ENCODE measurements around the gene MINDY4. TPM values are rescaled to one million over a fixed set of nuclear protein-coding genes. Genes with fewer than 3 reads are reported as not detected.

The MINDY4 gene
- total RNA-seq, 2 donors from 2014 or later: 5.4 to 8.8 TPM

GRCh38 chr7:30863706-30864035 is 92.5 kb downstream of the MINDY4 start:
- no peak for DNase-seq (ENCODE audit: low spot score)
- Histone ChIP-seq H3K9me3 (no peaks in the 10 kb centered on the region), H3K27me3 (no peaks in the 10 kb centered on the region), H3K27ac (peak overlapping the region in 1 of 2 donors; percentile 16), H3K4me1 (peaks cover 0 to 58% of the 10 kb centered on the region in 2 donors), H3K36me3 (no peaks in the 10 kb centered on the region), H3K4me3 (no peak overlapping the region)
- no peak for TF ChIP-seq CTCF (IDR thresholded peaks at IDR 0.05)

GRCh38 chr7:30864101-30864500 is 92.9 kb downstream of the MINDY4 start:
- TF ChIP-seq CTCF (IDR thresholded peaks at IDR 0.05): no peak
- Histone ChIP-seq H3K27ac (no peak overlapping the region), H3K27me3 (no peaks in the 10 kb centered on the region), H3K9me3 (no peaks in the 10 kb centered on the region), H3K4me3 (no peak overlapping the region), H3K36me3 (no peaks in the 10 kb centered on the region), H3K4me1 (peaks cover 0 to 61% of the 10 kb centered on the region in 2 donors)
- DNase-seq (ENCODE audit: low spot score): no peak

GRCh38 chr7:30865076-30865475 is 93.9 kb downstream of the MINDY4 start:
- Histone ChIP-seq H3K36me3 (no peaks in the 10 kb centered on the region), H3K27me3 (no peaks in the 10 kb centered on the region), H3K4me3 (no peak overlapping the region), H3K9me3 (no peaks in the 10 kb centered on the region), H3K4me1 (peaks cover 0 to 66% of the 10 kb centered on the region in 2 donors), H3K27ac (no peak overlapping the region)
- no peak for TF ChIP-seq CTCF (IDR thresholded peaks at IDR 0.05)
- no peak for DNase-seq (ENCODE audit: low spot score)

GRCh38 chr7:30865821-30866220 is 94.6 kb downstream of the MINDY4 start:
- Histone ChIP-seq H3K27ac (no peak overlapping the region), H3K4me3 (no peak overlapping the region), H3K36me3 (no peaks in the 10 kb centered on the region), H3K4me1 (peaks cover 0 to 69% of the 10 kb centered on the region in 2 donors), H3K9me3 (no peaks in the 10 kb centered on the region), H3K27me3 (no peaks in the 10 kb centered on the region)
- no peak for DNase-seq (ENCODE audit: low spot score)
- TF ChIP-seq CTCF (IDR thresholded peaks at IDR 0.05): no peak

GRCh38 chr7:30866939-30867338 is 95.7 kb downstream of the MINDY4 start:
- Histone ChIP-seq H3K9me3 (no peaks in the 10 kb centered on the region), H3K4me1 (peaks cover 0 to 70% of the 10 kb centered on the region in 2 donors), H3K36me3 (peaks cover under 1% of the 10 kb centered on the region), H3K27me3 (no peaks in the 10 kb centered on the region), H3K27ac (no peak overlapping the region), H3K4me3 (no peak overlapping the region)
- TF ChIP-seq CTCF (IDR thresholded peaks at IDR 0.05): no peak
- DNase-seq (ENCODE audit: low spot score): no peak

- no peak for TF ChIP-seq CTCF (IDR thresholded peaks at IDR 0.05)
- Histone ChIP-seq H3K9me3 (no peaks in the 10 kb centered on the region), H3K4me3 (no peak overlapping the region), H3K36me3 (peaks cover 6% of the 10 kb centered on the region), H3K27ac (no peak overlapping the region), H3K4me1 (peaks cover 0 to 70% of the 10 kb centered on the region in 2 donors), H3K27me3 (no peaks in the 10 kb centered on the region)
- no peak for DNase-seq (ENCODE audit: low spot score)
These were observed 96.3 kb downstream of the MINDY4 start for GRCh38 chr7:30867483-30867882.

Data from right atrium auricular region (tissue), 2 donors.